Endothelial cell of umbilical vein (primary cell): Measurements from ENCODE around the gene ADD1. TPM values are rescaled to one million over a fixed set of nuclear protein-coding genes. Genes with fewer than 3 reads are reported as not detected.

Experiments used
- BruUV-seq: library from RNA; stranded (reverse); fragments of 400-500 nt; replicated peaks from 2 replicates; lab custom pipeline; 2021; lab: Mats Ljungman, UMichigan
- CTCF ChIA-PET: fragments of 300-600, 350-600 bp; sonication (Branson Sonifier 250); formaldehyde crosslinking; loops from one replicate; lab custom pipeline; 2021; ENCODE audit warnings: antibody characterized with exemption, inconsistent platforms; lab: Charles Lee
- POLR2A ChIA-PET: fragments of 300-600, 350-600 bp; sonication (Branson Sonifier 250); formaldehyde crosslinking; loops from one replicate; lab custom pipeline; 2021; ENCODE audit warnings: antibody characterized with exemption, inconsistent platforms; lab: Charles Lee
- DNase-seq: peaks from one replicate; pipeline ENCODE4 v3.0.0-alpha.2; 2011; ENCODE audit warnings: low read depth, low spot score
- FAIRE-seq: peaks from 2 replicates; lab custom pipeline; 2011; peaks lifted over from hg19 to GRCh38; lab: Jason Lieb, UNC
- H2AFZ ChIP-seq: 2 replicates; pipeline ENCODE4 v1.6.0; 2012; ENCODE audit warnings: low read depth, low read length, control low read depth, inconsistent platforms
- H3K27ac ChIP-seq: 2 replicates; pipeline ENCODE4 v1.5.1; 2011; ENCODE audit warnings: low read depth, mild to moderate bottlenecking, control low read depth, low read length, moderate library complexity; ENCODE audit not compliant: insufficient read depth
- H3K27me3 ChIP-seq, 2 experiments: 2 replicates each; pipeline versions ENCODE4 v1.6.0 to v1.6.1; 2011; ENCODE audit warnings: low read length in 2 of 2, mixed read lengths in 1 of 2; ENCODE audit not compliant: control insufficient read depth in 2 of 2, insufficient read depth in 2 of 2
- H3K36me3 ChIP-seq, 2 experiments: 2 replicates in 1 of 2; 3 replicates in 1 of 2; pipeline ENCODE4 v1.5.1; 2011; ENCODE audit warnings: low read length in 2 of 2, mild to moderate bottlenecking in 1 of 2, moderate library complexity in 1 of 2; ENCODE audit not compliant: control insufficient read depth in 2 of 2, insufficient read depth in 2 of 2; ENCODE audit errors: extremely low read depth in 1 of 2
- H3K4me1 ChIP-seq: 3 replicates; pipeline ENCODE4 v1.5.1; 2011; ENCODE audit warnings: mild to moderate bottlenecking, low read length; ENCODE audit not compliant: control insufficient read depth, insufficient read depth; ENCODE audit errors: extremely low read depth
- H3K4me2 ChIP-seq: 2 replicates; pipeline ENCODE4 v1.6.1; 2011; ENCODE audit warnings: low read length, control low read depth, mixed read lengths; ENCODE audit not compliant: insufficient read depth
- H3K4me3 ChIP-seq, 3 experiments: fragments of 200-600 bp in 1 of 3; sonication (generic), shearing (Covaris generic) in 1 of 3; replicated peaks in 1 of 3; 2 replicates each; pipeline ENCODE4 v1.5.1; 2011 to 2016; ENCODE audit warnings: control low read depth in 3 of 3, low read length in 3 of 3, mild to moderate bottlenecking in 2 of 3, inconsistent platforms in 1 of 3, low read depth in 1 of 3, moderate library complexity in 1 of 3; ENCODE audit not compliant: insufficient read depth in 1 of 3
- H3K79me2 ChIP-seq: 2 replicates; pipeline ENCODE4 v1.6.0; 2012; ENCODE audit warnings: low read length, inconsistent platforms; ENCODE audit not compliant: control insufficient read depth, insufficient read depth
- H3K9ac ChIP-seq: replicated peaks from 2 replicates; pipeline ENCODE3; 2011; ENCODE audit warnings: low read length, control low read depth; ENCODE audit not compliant: insufficient read depth; ENCODE audit errors: extremely low read depth
- H3K9me1 ChIP-seq: replicated peaks from 3 replicates; pipeline ENCODE4 v1.6.0; 2011; ENCODE audit warnings: mild to moderate bottlenecking, low read length; ENCODE audit not compliant: control insufficient read depth, insufficient read depth; ENCODE audit errors: extremely low read depth
- H3K9me3 ChIP-seq: replicated peaks from 2 replicates; pipeline ENCODE4 v1.5.1; 2012; ENCODE audit warnings: low read length, inconsistent platforms; ENCODE audit not compliant: control insufficient read depth, insufficient read depth
- H4K20me1 ChIP-seq: replicated peaks from 2 replicates; pipeline ENCODE3; 2011; ENCODE audit warnings: mild to moderate bottlenecking, low read length; ENCODE audit not compliant: control insufficient read depth, insufficient read depth; ENCODE audit errors: extremely low read depth
- CTCF ChIP-seq, 2 donors: IDR thresholded peaks; 1 replicate in 1 of 2; 2 replicates in 1 of 2; pipeline ENCODE4 v1.5.1; 2011; ENCODE audit warnings: low read length in 2 of 2, mild to moderate bottlenecking in 2 of 2, moderate library complexity in 2 of 2, control low read depth in 1 of 2, inconsistent platforms in 1 of 2, low read depth in 1 of 2; ENCODE audit not compliant: insufficient read depth in 1 of 2; ENCODE audit errors: extremely low read depth in 1 of 2
- EZH2 ChIP-seq: IDR thresholded peaks from 2 replicates; pipeline ENCODE4 v1.6.1; 2012; ENCODE audit warnings: borderline replicate concordance, low read depth, mild to moderate bottlenecking, moderate library complexity, low read length, inconsistent platforms; ENCODE audit not compliant: severe bottlenecking
- FOS ChIP-seq: IDR thresholded peaks from 2 replicates; pipeline ENCODE4 v1.6.1; 2011; ENCODE audit warnings: mild to moderate bottlenecking, low read length, moderate library complexity, borderline replicate concordance; ENCODE audit not compliant: insufficient read depth
- GATA2 ChIP-seq: IDR thresholded peaks from 2 replicates; pipeline ENCODE4 v1.7.0; 2011; ENCODE audit warnings: low read depth, mild to moderate bottlenecking, moderate library complexity, mixed read lengths, low read length; ENCODE audit not compliant: insufficient read length, insufficient read depth
- JUN ChIP-seq: IDR thresholded peaks from 2 replicates; pipeline ENCODE4 v1.6.1; 2011; ENCODE audit warnings: borderline replicate concordance, low read depth; ENCODE audit not compliant: insufficient read length, insufficient read depth
- MAX ChIP-seq: IDR thresholded peaks from 2 replicates; pipeline ENCODE4 v1.6.1; 2011; ENCODE audit not compliant: insufficient read depth, insufficient read length
- MYC ChIP-seq: IDR thresholded peaks from one replicate; pipeline ENCODE4 v1.6.1; 2011; ENCODE audit warnings: mild to moderate bottlenecking, low read depth, low read length
- POLR2A ChIP-seq: IDR thresholded peaks from 2 replicates; pipeline ENCODE4 v1.6.1; 2012; ENCODE audit warnings: low read depth, mild to moderate bottlenecking, control low read depth, low read length
- POLR2AphosphoS5 ChIP-seq: IDR thresholded peaks from 2 replicates; pipeline ENCODE4 v1.6.1; 2012; ENCODE audit warnings: low read depth, mild to moderate bottlenecking, control low read depth, low read length, moderate library complexity; ENCODE audit not compliant: insufficient read depth
- dilution Hi-C: fragments of 300-500 bp; cut with MboI; formaldehyde crosslinking; loops from one replicate; pipeline ENCODE4 v1.15.0; 2019; ENCODE audit warnings: low sequenced_read_pairs; ENCODE audit not compliant: extremely low pct_ligation_motif_present
- intact Hi-C: fragments of 100-400 bp; cut with micrococcal nuclease; formaldehyde crosslinking; loops from one replicate; pipeline ENCODE4 v1.10.0; 2022
- polyA plus RNA-seq, 4 experiments: library from polyadenylated mRNA; depleted of rRNA in 3 of 4; stranded (reverse) in 3 of 4; unstranded in 1 of 4; fragments of >200 nt; gene quantifications; 2 replicates each; pipeline versions ENCODE4 v1.2.1 to v1.2.3, GENCODE V29; 2011 to 2012; ENCODE audit warnings: missing spikeins in 1 of 4
- total RNA-seq: library from RNA; stranded (reverse); gene quantifications from 2 replicates; pipeline ENCODE4 v1.2.3, GENCODE V29; 2021

ADD1 gene
- total and polyA plus RNA-seq, 2 donors (not counting 3 experiments of a cell fraction or from before 2014, with no cell fraction given) = 219 to 305 TPM

GRCh38 chr4:2941138-2942036 is 97.7 kb downstream of the ADD1 start:
- no peak overlapping the region for H3K27ac ChIP-seq
- ChIA-PET POLR2A (no interaction called here), CTCF (no interaction called here)
- no peaks in the 10 kb centered on the region for H3K27me3 ChIP-seq
- FAIRE-seq = no peak
- no peaks in the 10 kb centered on the region for H3K9me3 ChIP-seq
- H3K4me2 ChIP-seq = no peak overlapping the region
- no peak overlapping the region for H3K9ac ChIP-seq
- H3K4me3 ChIP-seq = no peak overlapping the region
- no peaks in the 10 kb centered on the region for H3K4me1 ChIP-seq
- no peaks in the 10 kb centered on the region for H3K79me2 ChIP-seq
- TF ChIP-seq FOS (no peak), CTCF (IDR thresholded peaks at IDR 0.05; ENCODE audit: extremely low read depth in 1 of 2, insufficient read depth in 1 of 2, low read depth in 1 of 2, low read length in 2 of 2) (no peak), MAX (no peak), GATA2 (no peak), MYC (no peak), EZH2 (no peak), JUN (no peak), POLR2A (no peak), POLR2AphosphoS5 (no peak)
- no peaks in the 10 kb centered on the region for H4K20me1 ChIP-seq
- dilution Hi-C loops = no loop called here
- no peak for DNase-seq
- no peak overlapping the region for H2AFZ ChIP-seq
- H3K9me1 ChIP-seq = no peaks in the 10 kb centered on the region
- no TSS peak for BruUV-seq
- intact Hi-C loops = no loop called here
- peaks cover 18 to 67% of the 10 kb centered on the region in 2 experiments for H3K36me3 ChIP-seq
